LNCAP (cell line): Measurements from ENCODE around the gene STIP1.

Experiments
- CTCF ChIP-seq: fragments of 450-650 bp; IDR thresholded peaks from 2 replicates; pipeline ENCODE4 v1.5.1; 2017; ENCODE audit warnings: mild to moderate bottlenecking

Gene STIP1

DNA sequence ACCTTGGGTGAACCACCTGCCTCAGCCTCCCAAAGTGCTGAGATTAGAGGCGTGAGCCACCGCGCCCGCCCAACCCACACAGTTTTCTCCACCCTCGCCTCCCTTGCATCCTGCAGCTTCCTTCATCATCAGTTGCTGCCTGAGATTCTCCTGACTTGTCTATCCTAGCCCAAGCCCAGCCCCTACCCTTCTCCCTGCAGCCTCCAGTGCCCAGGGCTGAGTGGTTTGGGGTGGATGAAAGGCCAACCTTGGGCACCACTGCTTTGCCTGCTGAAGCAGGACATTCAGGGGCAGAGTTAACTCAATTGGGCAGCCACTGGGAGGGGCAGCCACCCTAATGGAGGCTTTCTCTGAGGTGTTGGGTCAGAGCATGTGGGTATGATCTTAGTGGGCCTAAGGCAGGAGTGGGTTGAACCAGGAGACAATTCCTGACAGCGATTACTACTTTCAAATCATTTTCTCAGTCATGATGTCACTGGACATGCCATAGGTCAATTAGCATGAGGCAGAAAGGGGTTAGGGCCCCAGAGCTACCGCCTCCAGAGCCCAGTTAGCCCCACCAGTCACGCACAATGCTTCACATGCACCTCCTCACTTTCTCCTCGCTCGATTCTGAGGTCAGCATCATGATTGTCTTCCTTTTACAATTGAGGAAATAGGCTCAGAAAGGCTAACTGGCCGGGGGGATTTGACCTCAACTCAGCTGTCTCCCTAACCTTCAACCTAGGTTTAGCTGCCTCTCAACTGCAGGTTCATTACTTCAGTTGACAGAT is 53.9 kb downstream of the STIP1 start:
- no peak for TF ChIP-seq CTCF

DNA sequence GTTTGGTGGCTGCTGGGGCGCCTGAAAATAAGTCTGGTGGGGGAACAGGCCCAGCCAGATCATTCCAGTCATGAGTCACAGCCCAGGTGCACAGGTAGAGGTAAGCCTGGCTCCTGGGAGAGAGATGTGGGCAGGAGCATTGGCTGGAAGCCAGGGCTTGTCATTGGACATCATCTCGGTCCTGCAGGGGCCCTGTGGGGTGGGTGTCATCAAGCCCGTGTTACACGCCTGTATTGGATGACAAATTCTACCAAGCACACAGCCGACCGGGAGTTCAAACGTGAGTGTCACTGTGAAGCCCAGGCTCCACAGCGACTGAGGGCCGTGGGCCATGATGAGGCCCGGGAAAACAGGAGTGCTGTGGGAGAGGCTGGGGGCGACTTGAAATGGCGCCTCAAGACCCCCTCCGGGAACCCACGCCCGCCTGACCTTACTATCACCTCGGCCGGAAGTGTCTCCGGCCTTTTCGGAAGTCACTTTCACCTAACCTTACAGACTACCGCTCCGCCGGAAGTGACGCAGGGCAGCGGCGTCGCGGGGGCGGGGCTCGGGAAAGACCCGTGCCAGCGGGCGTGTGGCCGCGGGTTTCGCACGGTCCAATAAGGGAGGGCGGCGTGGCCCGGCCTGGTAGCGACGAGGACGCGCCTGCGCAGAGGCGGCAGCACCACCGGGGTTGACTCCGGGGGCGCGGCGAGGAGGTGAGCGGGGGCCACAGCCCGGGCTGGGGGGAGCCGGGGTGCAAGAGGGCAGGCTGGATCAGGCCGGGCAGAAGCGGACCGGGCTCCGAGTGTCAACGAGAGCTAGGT is 54.7 kb downstream of the STIP1 start, which contains the start of gene FKBP2:
Gene FKBP2, plus strand, starts transcription at position 661 of the 806 bp plus-strand sequence. CDS start 1,293 bp downstream, outside the sequence.
- no peak for TF ChIP-seq CTCF

- TF ChIP-seq CTCF: no peak
These were observed 55.2 kb downstream of the STIP1 start for GRCh38 chr11:64241241-64241490.

- TF ChIP-seq CTCF: no peak
These were observed 55.8 kb downstream of the STIP1 start for GRCh38 chr11:64241491-64242374.

GRCh38 chr11:64243236-64243854 is 57.4 kb downstream of the STIP1 start:
- TF ChIP-seq CTCF: no peak

GRCh38 chr11:64244107-64244506 is 58.1 kb downstream of the STIP1 start:
- no peak for TF ChIP-seq CTCF

- TF ChIP-seq CTCF: no peak
These were observed 59.0 kb downstream of the STIP1 start for GRCh38 chr11:64244966-64245365.
